Measurements from ENCODE around the gene EXOC4. TPM values are rescaled to one million over a fixed set of nuclear protein-coding genes. Genes with fewer than 3 reads are reported as not detected.

Gene EXOC4
- total RNA-seq, 1 experiment from 2014 or later, result 111 TPM

DNA sequence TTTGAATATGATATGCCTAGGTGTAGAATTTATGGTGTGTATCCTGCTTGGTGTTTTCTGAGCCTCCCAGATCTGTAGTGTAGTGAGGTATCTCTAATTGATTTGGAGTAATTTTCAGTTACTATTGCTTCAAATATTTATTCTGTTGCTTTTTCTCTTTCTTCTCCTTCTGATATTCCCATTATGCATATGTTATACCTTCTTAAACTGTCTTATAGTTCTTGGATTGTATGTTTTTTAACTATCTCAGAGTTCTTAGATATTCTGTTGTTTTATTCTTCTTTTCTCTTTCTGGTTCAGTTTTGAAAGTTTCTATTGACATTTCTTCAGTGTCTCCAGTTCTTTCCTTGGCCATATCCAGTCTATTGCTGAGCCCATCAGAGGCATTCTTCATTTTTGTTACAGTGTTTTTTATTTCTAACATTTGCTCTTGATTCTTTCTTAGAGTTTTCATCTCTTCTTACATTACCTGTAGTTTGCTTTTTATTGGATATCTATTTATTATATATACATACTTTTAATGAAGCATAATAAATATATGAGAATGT lies 668.8 kb downstream of the EXOC4 start:
- Histone ChIP-seq H3K9ac (ENCODE audit: low read length) (no peak overlapping the region), H3K79me2 (ENCODE audit: low read length) (no peaks in the 10 kb centered on the region), H2AFZ (ENCODE audit: low read length) (no peak overlapping the region), H3K9me2 (replicated peaks; ENCODE audit: insufficient read depth, low read length) (no peaks in the 10 kb centered on the region), H3K4me1 (ENCODE audit: low read length) (no peaks in the 10 kb centered on the region), H3K27ac (ENCODE audit: low read length) (no peak overlapping the region), H3K4me3 (ENCODE audit: low read length) (no peak overlapping the region), H3K4me2 (ENCODE audit: low read depth, low read length, poor library complexity, severe bottlenecking) (no peak overlapping the region), H4K20me1 (ENCODE audit: insufficient read depth, low read depth, low read length) (no peaks in the 10 kb centered on the region), H3K36me3 (ENCODE audit: insufficient read depth, low read length) (no peaks in the 10 kb centered on the region; the same call in 1 of the 2 replicates), H3K9me3 (ENCODE audit: low read length) (peaks cover 2% of the 10 kb centered on the region; the same call in 1 of the 2 replicates), H3K27me3 (ENCODE audit: low read length) (no peaks in the 10 kb centered on the region)
- no peak for DNase-seq

DNA sequence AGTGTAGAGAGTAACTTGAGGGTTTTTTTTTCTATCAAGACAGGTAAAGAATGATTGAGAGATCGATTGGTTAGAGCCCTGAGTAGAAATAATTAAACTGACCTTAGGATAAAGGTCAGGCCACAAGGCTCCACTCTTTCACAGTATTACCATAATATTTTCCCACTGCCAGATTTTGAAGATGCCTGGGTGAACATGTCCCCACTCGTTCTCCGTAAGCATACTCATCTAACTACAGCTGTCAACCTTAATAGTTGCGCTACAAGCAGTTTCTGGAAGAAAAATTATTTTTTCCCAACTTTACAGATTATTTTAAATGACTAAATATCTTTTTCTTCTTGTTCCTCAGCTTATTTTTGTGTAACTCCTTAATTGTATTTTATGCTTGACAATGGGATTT lies 671.1 kb downstream of the EXOC4 start:
- H3K27ac ChIP-seq (ENCODE audit: low read length), result no peak overlapping the region
- H3K36me3 ChIP-seq (ENCODE audit: insufficient read depth, low read length), result no peaks in the 10 kb centered on the region; the same call in 1 of the 2 replicates
- H3K4me3 ChIP-seq (ENCODE audit: low read length), result no peak overlapping the region
- no peak for DNase-seq
- peaks cover 2% of the 10 kb centered on the region; the same call in 1 of the 2 replicates for H3K9me3 ChIP-seq (ENCODE audit: low read length)
- H3K9ac ChIP-seq (ENCODE audit: low read length), result no peak overlapping the region
- no peaks in the 10 kb centered on the region for H3K4me1 ChIP-seq (ENCODE audit: low read length)
- no peak overlapping the region for H2AFZ ChIP-seq (ENCODE audit: low read length)
- H3K9me2 ChIP-seq (replicated peaks; ENCODE audit: insufficient read depth, low read length), result no peaks in the 10 kb centered on the region
- H4K20me1 ChIP-seq (ENCODE audit: insufficient read depth, low read depth, low read length), result no peaks in the 10 kb centered on the region
- no peaks in the 10 kb centered on the region for H3K27me3 ChIP-seq (ENCODE audit: low read length)
- no peaks in the 10 kb centered on the region for H3K79me2 ChIP-seq (ENCODE audit: low read length)
- H3K4me2 ChIP-seq (ENCODE audit: low read depth, low read length, poor library complexity, severe bottlenecking), result no peak overlapping the region

DNA sequence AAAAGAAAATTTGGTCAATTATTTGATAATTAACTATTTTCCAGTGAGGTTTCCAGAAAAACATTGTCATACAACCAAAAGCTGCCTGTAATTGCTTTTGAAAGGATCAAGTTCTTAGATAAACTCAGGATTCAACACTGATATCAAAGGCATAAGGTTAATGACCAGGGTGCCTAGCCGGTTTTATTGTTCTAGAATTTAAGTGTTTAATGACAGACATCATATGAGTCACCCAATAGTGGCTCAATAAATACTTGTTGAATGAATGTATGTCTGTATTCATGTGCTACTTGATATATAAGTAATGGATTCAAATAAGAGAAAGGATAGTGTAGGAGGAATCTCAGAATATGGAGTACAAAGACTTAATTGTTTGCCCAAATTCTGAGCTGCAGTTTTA lies 678.2 kb downstream of the EXOC4 start:
- H3K9me2 ChIP-seq (replicated peaks; ENCODE audit: insufficient read depth, low read length), result no peaks in the 10 kb centered on the region
- no peaks in the 10 kb centered on the region for H4K20me1 ChIP-seq (ENCODE audit: insufficient read depth, low read depth, low read length)
- no peaks in the 10 kb centered on the region for H3K9me3 ChIP-seq (ENCODE audit: low read length)
- no peaks in the 10 kb centered on the region for H3K27me3 ChIP-seq (ENCODE audit: low read length)
- no peak overlapping the region for H3K4me3 ChIP-seq (ENCODE audit: low read length)
- H3K9ac ChIP-seq (ENCODE audit: low read length), result no peak overlapping the region
- no peak overlapping the region for H3K27ac ChIP-seq (ENCODE audit: low read length)
- no peak overlapping the region for H3K4me2 ChIP-seq (ENCODE audit: low read depth, low read length, poor library complexity, severe bottlenecking)
- no peak overlapping the region for H2AFZ ChIP-seq (ENCODE audit: low read length)
- no peaks in the 10 kb centered on the region for H3K36me3 ChIP-seq (ENCODE audit: insufficient read depth, low read length)
- H3K79me2 ChIP-seq (ENCODE audit: low read length), result no peaks in the 10 kb centered on the region
- H3K4me1 ChIP-seq (ENCODE audit: low read length), result no peaks in the 10 kb centered on the region
- no peak for DNase-seq

DNA sequence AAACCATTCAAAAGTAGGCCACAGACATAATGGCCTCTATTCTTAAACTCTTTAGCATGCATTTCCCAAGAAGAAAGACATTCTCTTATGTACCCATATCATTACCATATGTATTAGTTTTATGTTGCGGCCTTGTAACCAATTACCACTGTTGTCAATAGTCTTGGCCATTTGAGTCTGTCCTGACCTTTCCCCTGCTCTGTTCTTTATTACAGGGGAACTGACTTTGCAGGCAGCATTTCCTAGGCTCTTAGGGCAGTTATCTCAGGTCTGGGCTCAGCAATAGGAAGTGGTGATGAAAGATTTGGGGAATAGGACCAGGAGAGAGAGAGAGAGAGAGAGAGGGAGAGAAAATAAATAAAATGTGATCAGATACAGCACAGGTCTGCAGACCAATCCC lies 679.7 kb downstream of the EXOC4 start:
- Histone ChIP-seq H3K4me3 (ENCODE audit: low read length) (no peak overlapping the region), H3K27me3 (ENCODE audit: low read length) (no peaks in the 10 kb centered on the region), H3K4me1 (ENCODE audit: low read length) (no peaks in the 10 kb centered on the region), H3K79me2 (ENCODE audit: low read length) (no peaks in the 10 kb centered on the region), H3K9me3 (ENCODE audit: low read length) (no peaks in the 10 kb centered on the region), H3K36me3 (ENCODE audit: insufficient read depth, low read length) (no peaks in the 10 kb centered on the region), H2AFZ (ENCODE audit: low read length) (no peak overlapping the region), H3K9me2 (replicated peaks; ENCODE audit: insufficient read depth, low read length) (no peaks in the 10 kb centered on the region), H3K9ac (ENCODE audit: low read length) (no peak overlapping the region), H3K4me2 (ENCODE audit: low read depth, low read length, poor library complexity, severe bottlenecking) (no peak overlapping the region), H4K20me1 (ENCODE audit: insufficient read depth, low read depth, low read length) (no peaks in the 10 kb centered on the region), H3K27ac (ENCODE audit: low read length) (no peak overlapping the region)
- no peak for DNase-seq

DNA sequence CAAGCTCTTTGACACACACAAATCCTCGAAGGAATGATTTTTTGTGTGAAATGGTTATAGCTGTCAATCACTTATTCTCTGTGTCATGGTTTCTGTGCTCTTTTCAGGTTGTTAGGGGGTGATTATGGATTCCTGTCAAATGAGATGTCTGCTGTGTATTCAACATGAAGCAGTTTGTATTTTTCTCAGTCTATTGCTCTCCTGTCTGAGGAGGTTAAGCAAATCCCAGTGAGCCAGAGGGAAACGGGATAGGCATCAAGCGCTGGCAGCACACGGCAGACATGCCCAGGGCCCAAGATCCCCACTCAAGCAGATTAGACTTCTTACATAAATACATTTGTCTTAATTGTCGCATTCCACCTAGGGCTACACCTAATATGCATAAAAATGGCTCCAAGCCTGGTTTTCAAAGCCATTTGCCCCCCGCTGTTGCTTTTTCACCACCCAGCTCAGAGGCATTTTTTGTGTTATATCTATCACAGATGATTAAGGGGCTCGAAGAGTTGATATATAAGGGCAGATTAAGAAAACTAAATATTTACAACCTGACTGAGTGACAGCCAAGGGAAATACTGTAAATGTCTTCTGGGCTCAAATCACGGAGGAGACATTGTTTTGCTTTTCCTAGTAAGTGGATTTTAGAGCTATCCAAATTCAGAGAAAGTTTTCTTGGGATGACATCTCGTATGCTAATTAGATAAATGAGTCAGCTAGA lies 681.5 kb downstream of the EXOC4 start:
- Histone ChIP-seq H3K4me3 (ENCODE audit: low read length) (no peak overlapping the region), H2AFZ (ENCODE audit: low read length) (no peak overlapping the region), H3K4me2 (ENCODE audit: low read depth, low read length, poor library complexity, severe bottlenecking) (no peak overlapping the region), H3K79me2 (ENCODE audit: low read length) (no peaks in the 10 kb centered on the region), H3K9me2 (replicated peaks; ENCODE audit: insufficient read depth, low read length) (no peaks in the 10 kb centered on the region), H4K20me1 (ENCODE audit: insufficient read depth, low read depth, low read length) (no peaks in the 10 kb centered on the region), H3K9me3 (ENCODE audit: low read length) (no peaks in the 10 kb centered on the region), H3K27me3 (ENCODE audit: low read length) (no peaks in the 10 kb centered on the region), H3K27ac (ENCODE audit: low read length) (no peak overlapping the region), H3K9ac (ENCODE audit: low read length) (no peak overlapping the region), H3K36me3 (ENCODE audit: insufficient read depth, low read length) (no peaks in the 10 kb centered on the region), H3K4me1 (ENCODE audit: low read length) (no peaks in the 10 kb centered on the region)
- no peak for DNase-seq

DNA sequence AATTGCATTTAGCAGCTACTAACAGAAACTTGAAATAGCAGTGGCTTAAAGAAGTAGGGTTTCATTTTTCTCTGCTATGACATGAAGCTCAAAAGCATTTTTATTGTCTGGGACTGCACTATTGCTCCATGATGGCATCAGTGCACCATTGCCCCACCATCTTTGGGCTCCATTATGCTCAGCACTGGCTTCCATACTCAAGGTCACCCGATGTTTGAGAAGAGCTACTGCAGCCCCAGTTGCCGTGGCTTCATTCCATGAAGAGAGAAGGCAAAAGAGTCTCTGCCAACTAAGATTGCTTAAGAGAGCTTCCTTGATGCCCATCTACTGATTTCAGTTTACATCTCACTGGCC lies 682.1 kb downstream of the EXOC4 start:
- no peaks in the 10 kb centered on the region for H3K9me3 ChIP-seq (ENCODE audit: low read length)
- H3K9me2 ChIP-seq (replicated peaks; ENCODE audit: insufficient read depth, low read length), result no peaks in the 10 kb centered on the region
- no peaks in the 10 kb centered on the region for H4K20me1 ChIP-seq (ENCODE audit: insufficient read depth, low read depth, low read length)
- no peaks in the 10 kb centered on the region for H3K4me1 ChIP-seq (ENCODE audit: low read length)
- H3K9ac ChIP-seq (ENCODE audit: low read length), result no peak overlapping the region
- H3K79me2 ChIP-seq (ENCODE audit: low read length), result no peaks in the 10 kb centered on the region
- no peak for DNase-seq
- no peaks in the 10 kb centered on the region for H3K36me3 ChIP-seq (ENCODE audit: insufficient read depth, low read length)
- no peak overlapping the region for H3K4me2 ChIP-seq (ENCODE audit: low read depth, low read length, poor library complexity, severe bottlenecking)
- no peaks in the 10 kb centered on the region for H3K27me3 ChIP-seq (ENCODE audit: low read length)
- H3K27ac ChIP-seq (ENCODE audit: low read length), result no peak overlapping the region
- H3K4me3 ChIP-seq (ENCODE audit: low read length), result no peak overlapping the region
- no peak overlapping the region for H2AFZ ChIP-seq (ENCODE audit: low read length)

DNA sequence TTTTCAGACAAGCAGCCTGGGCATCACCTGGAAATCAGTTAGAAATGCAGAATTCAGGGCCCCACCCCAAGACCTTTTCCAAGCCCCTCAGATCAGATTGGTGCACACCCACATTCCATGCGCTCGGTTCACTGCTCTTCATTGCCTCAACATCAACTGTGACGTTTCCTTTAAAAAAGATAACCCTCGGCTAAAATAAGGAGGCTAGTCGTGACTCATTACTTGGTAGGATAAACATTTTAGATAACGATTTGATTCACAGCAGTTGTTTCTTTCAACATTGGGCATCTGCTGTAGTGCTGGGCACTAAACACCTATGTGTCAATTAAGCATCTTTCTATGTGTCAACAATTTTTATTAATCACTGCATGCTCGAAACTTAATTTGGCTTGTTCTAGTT lies 683.2 kb downstream of the EXOC4 start:
- H3K4me3 ChIP-seq (ENCODE audit: low read length), result no peak overlapping the region
- H3K79me2 ChIP-seq (ENCODE audit: low read length), result no peaks in the 10 kb centered on the region
- DNase-seq, result no peak
- H3K4me1 ChIP-seq (ENCODE audit: low read length), result no peaks in the 10 kb centered on the region
- H3K9me3 ChIP-seq (ENCODE audit: low read length), result no peaks in the 10 kb centered on the region
- H3K36me3 ChIP-seq (ENCODE audit: insufficient read depth, low read length), result no peaks in the 10 kb centered on the region
- no peak overlapping the region for H3K27ac ChIP-seq (ENCODE audit: low read length)
- H3K9ac ChIP-seq (ENCODE audit: low read length), result no peak overlapping the region
- no peaks in the 10 kb centered on the region for H3K27me3 ChIP-seq (ENCODE audit: low read length)
- no peak overlapping the region for H2AFZ ChIP-seq (ENCODE audit: low read length)
- H3K9me2 ChIP-seq (replicated peaks; ENCODE audit: insufficient read depth, low read length), result no peaks in the 10 kb centered on the region
- H3K4me2 ChIP-seq (ENCODE audit: low read depth, low read length, poor library complexity, severe bottlenecking), result no peak overlapping the region
- H4K20me1 ChIP-seq (ENCODE audit: insufficient read depth, low read depth, low read length), result no peaks in the 10 kb centered on the region

DNA sequence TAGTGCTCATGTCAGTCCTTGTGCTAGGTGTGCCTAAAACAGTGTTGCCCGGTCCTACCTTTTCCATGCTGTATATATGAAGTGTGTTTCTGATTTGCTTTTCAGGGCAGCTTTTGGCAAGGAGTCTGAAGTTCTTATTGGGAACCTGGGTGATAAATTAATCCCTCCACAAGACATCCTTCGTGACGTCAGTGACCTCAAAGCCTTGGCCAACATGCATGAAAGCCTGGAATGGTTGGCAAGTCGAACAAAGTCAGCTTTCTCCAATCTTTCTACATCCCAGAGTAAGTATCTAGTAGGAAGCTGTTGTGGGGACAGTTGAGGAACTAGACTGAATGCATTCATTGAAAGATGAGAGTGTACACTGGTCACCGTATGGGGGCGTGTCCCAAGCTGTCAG lies 684.9 kb downstream of the EXOC4 start:
- DNase-seq, result no peak
- Histone ChIP-seq H3K9me3 (ENCODE audit: low read length) (no peaks in the 10 kb centered on the region), H4K20me1 (ENCODE audit: insufficient read depth, low read depth, low read length) (no peaks in the 10 kb centered on the region), H3K79me2 (ENCODE audit: low read length) (no peaks in the 10 kb centered on the region), H2AFZ (ENCODE audit: low read length) (no peak overlapping the region), H3K9ac (ENCODE audit: low read length) (no peak overlapping the region), H3K9me2 (replicated peaks; ENCODE audit: insufficient read depth, low read length) (no peaks in the 10 kb centered on the region), H3K27ac (ENCODE audit: low read length) (no peak overlapping the region), H3K36me3 (ENCODE audit: insufficient read depth, low read length) (no peaks in the 10 kb centered on the region), H3K4me1 (ENCODE audit: low read length) (no peaks in the 10 kb centered on the region), H3K4me3 (ENCODE audit: low read length) (no peak overlapping the region), H3K27me3 (ENCODE audit: low read length) (no peaks in the 10 kb centered on the region), H3K4me2 (ENCODE audit: low read depth, low read length, poor library complexity, severe bottlenecking) (no peak overlapping the region)

Data from Karpas-422 (cell line).